ENCODE data around the gene SUCLA2. TPM values are rescaled to one million over a fixed set of nuclear protein-coding genes. Genes with fewer than 3 reads are reported as not detected.
"Not testable (repeated sequence)": the region's sequence is repeated elsewhere in the genome, so short reads cannot be mapped to it uniquely, and the experiment has no call there.

Gene SUCLA2
- total RNA-seq, 1 donor, result 33.5 TPM

DNA sequence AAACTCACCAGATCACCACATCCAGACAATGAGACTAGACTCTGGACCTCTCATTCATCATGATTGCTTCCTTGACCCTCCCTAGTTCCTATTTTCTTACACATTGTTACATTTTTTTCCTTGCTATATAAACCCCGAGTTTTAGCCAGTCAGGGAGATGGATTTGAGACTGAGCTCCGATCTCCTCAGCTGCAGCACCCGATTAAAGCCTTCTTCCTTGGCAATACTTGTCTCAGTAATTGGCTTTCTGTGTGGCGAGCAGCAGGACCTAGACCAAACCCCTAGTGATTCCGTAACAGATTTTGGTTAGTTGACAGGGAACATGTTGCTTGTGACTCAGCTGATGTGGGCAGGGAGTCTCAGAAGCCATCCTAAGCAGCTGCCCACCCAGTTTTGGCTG lies 44.0 kb downstream of the SUCLA2 start:
- Histone ChIP-seq H3K4me3 (ENCODE audit: low read length) (no peak overlapping the region), H3K4me1 (ENCODE audit: insufficient read depth, low read length) (no peaks in the 10 kb centered on the region), H3K27me3 (ENCODE audit: insufficient read depth, low read length) (no peaks in the 10 kb centered on the region), H3K9me3 (ENCODE audit: low read depth, low read length) (peaks cover 27% of the 10 kb centered on the region)

DNA sequence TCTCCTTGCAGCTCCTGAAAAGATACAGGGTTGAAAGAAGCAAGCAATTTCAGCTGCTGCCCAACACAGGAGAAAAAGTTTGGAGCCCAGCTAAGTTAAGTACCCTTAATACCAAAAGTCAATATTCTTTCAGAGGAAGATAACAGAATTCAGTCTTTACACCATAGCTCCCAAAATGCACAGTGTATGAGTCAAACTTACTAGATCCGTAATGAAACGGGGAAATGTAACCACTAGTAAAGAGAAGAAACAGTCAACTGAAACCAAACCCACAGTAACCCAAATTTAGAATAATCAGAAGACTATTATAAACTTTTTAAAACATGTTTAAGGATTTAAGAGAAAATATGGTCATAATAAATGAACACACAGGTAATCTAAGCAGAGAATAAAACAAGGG lies 45.2 kb downstream of the SUCLA2 start:
- H3K9me3 ChIP-seq (ENCODE audit: low read depth, low read length), result peaks cover 27% of the 10 kb centered on the region
- no peaks in the 10 kb centered on the region for H3K27me3 ChIP-seq (ENCODE audit: insufficient read depth, low read length)
- H3K4me3 ChIP-seq (ENCODE audit: low read length), result no peak overlapping the region
- H3K4me1 ChIP-seq (ENCODE audit: insufficient read depth, low read length), result no peaks in the 10 kb centered on the region

DNA sequence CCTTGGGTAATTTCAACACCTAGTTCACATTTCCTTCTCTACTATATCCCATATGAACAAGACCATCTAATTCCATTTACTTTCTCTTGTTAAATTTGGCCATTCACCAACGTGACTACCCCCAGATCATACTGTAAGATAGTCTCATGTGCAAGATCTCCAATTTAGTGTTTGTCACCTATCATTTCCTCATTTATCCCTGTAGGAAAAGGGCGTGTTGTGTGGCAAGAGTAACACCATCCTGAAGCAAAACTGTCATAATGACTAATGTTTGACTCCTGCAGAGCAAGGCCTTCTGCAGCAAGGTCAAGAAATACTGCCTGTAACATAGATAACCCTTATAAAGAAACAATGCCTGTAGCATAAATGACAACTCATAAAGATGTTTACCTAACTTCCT lies 51.3 kb downstream of the SUCLA2 start:
- Histone ChIP-seq H3K27me3 (ENCODE audit: insufficient read depth, low read length) (no peaks in the 10 kb centered on the region), H3K4me1 (ENCODE audit: insufficient read depth, low read length) (no peaks in the 10 kb centered on the region), H3K4me3 (ENCODE audit: low read length) (no peak overlapping the region), H3K9me3 (ENCODE audit: low read depth, low read length) (no peaks in the 10 kb centered on the region)

GRCh38 chr13:47945738-47946137 lies 55.3 kb downstream of the SUCLA2 start:
- Histone ChIP-seq H3K27me3 (ENCODE audit: insufficient read depth, low read length) (no peaks in the 10 kb centered on the region), H3K9me3 (ENCODE audit: low read depth, low read length) (no peaks in the 10 kb centered on the region), H3K4me1 (ENCODE audit: insufficient read depth, low read length) (no peaks in the 10 kb centered on the region), H3K4me3 (ENCODE audit: low read length) (no peak overlapping the region)

- H3K4me3 ChIP-seq (ENCODE audit: low read length); H3K4me1 ChIP-seq (ENCODE audit: insufficient read depth, low read length); H3K27me3 ChIP-seq (ENCODE audit: insufficient read depth, low read length); H3K9me3 ChIP-seq (ENCODE audit: low read depth, low read length): not testable (repeated sequence)
Measured at GRCh38 chr13:47945146-47945545, 55.9 kb downstream of the SUCLA2 start.

- H3K4me1 ChIP-seq (ENCODE audit: insufficient read depth, low read length), result peaks cover 10% of the 10 kb centered on the region
- no peaks in the 10 kb centered on the region for H3K9me3 ChIP-seq (ENCODE audit: low read depth, low read length)
- H3K27me3 ChIP-seq (ENCODE audit: insufficient read depth, low read length), result no peaks in the 10 kb centered on the region
- H3K4me3 ChIP-seq (ENCODE audit: low read length), result no peak overlapping the region
Measured at GRCh38 chr13:47934371-47934770, 66.7 kb downstream of the SUCLA2 start.

DNA sequence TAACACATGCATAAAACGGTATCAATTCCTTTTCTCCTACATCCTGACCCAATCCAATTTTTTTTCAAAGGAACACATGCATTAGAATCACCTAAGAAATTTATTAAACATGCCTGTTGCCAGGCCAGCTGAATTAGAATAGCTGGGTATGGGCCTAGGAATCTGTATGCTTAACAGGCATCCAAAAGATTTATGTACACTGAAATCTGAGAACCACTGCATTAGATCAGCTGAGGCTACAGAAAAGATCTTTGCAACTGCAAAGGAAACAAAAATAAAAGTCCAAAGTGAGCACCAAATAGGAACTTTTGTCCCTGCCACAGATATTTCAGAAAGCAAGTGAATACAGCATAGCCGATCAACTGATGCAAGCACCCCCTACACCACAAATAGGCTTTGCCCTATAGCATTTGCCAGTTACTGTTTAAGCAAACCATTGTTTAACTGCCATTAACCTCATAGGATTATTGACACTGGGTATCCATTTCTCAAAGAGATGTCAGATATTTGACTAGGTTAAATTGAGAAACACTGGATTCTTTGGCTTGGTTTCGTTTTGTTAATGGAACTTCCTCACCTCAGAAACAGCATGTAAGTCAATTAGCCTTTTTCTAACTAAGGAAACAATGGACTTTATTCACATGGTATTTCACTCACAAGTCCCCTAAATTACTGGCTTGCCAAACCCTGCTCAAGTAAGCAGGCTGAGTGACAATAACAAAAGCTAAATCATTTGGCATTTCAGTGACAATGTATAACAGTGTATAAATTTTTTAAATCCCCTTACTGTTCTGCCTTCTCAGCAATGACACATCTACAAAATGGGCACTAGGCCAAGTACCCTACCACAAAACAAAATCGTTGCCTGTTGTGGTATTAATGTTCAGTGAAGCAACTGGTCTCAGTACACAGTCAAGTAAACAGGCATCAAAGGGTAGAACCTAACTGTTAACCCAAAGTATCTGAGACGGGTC lies 67.8 kb downstream of the SUCLA2 start:
- Histone ChIP-seq H3K9me3 (ENCODE audit: low read depth, low read length) (no peaks in the 10 kb centered on the region), H3K27me3 (ENCODE audit: insufficient read depth, low read length) (no peaks in the 10 kb centered on the region), H3K4me3 (ENCODE audit: low read length) (no peak overlapping the region), H3K4me1 (ENCODE audit: insufficient read depth, low read length) (peaks cover 10% of the 10 kb centered on the region)

- no peak overlapping the region for H3K4me3 ChIP-seq (ENCODE audit: low read length)
- H3K4me1 ChIP-seq (ENCODE audit: insufficient read depth, low read length), result peaks cover 10% of the 10 kb centered on the region
- H3K9me3 ChIP-seq (ENCODE audit: low read depth, low read length), result no peaks in the 10 kb centered on the region
- no peaks in the 10 kb centered on the region for H3K27me3 ChIP-seq (ENCODE audit: insufficient read depth, low read length)
Measured at GRCh38 chr13:47930649-47931165, 70.4 kb downstream of the SUCLA2 start.

GRCh38 chr13:47929156-47929555 lies 71.9 kb downstream of the SUCLA2 start:
- H3K27me3 ChIP-seq (ENCODE audit: insufficient read depth, low read length), result no peaks in the 10 kb centered on the region
- H3K4me1 ChIP-seq (ENCODE audit: insufficient read depth, low read length), result peaks cover 10% of the 10 kb centered on the region
- no peak overlapping the region for H3K4me3 ChIP-seq (ENCODE audit: low read length)
- H3K9me3 ChIP-seq (ENCODE audit: low read depth, low read length), result no peaks in the 10 kb centered on the region

- Histone ChIP-seq H3K9me3 (ENCODE audit: low read depth, low read length) (no peaks in the 10 kb centered on the region), H3K4me1 (ENCODE audit: insufficient read depth, low read length) (no peaks in the 10 kb centered on the region), H3K27me3 (ENCODE audit: insufficient read depth, low read length) (no peaks in the 10 kb centered on the region), H3K4me3 (ENCODE audit: low read length) (no peak overlapping the region)
Measured at GRCh38 chr13:47917022-47917574, 84.0 kb downstream of the SUCLA2 start.

- Histone ChIP-seq H3K4me1 (ENCODE audit: insufficient read depth, low read length) (no peaks in the 10 kb centered on the region), H3K27me3 (ENCODE audit: insufficient read depth, low read length) (no peaks in the 10 kb centered on the region), H3K9me3 (ENCODE audit: low read depth, low read length) (no peaks in the 10 kb centered on the region), H3K4me3 (ENCODE audit: low read length) (no peak overlapping the region)
Measured at GRCh38 chr13:47908197-47908902, 92.7 kb downstream of the SUCLA2 start.

GRCh38 chr13:47904891-47905290 lies 96.2 kb downstream of the SUCLA2 start:
- Histone ChIP-seq H3K4me3 (ENCODE audit: low read length) (no peak overlapping the region), H3K9me3 (ENCODE audit: low read depth, low read length) (no peaks in the 10 kb centered on the region), H3K27me3 (ENCODE audit: insufficient read depth, low read length) (no peaks in the 10 kb centered on the region), H3K4me1 (ENCODE audit: insufficient read depth, low read length) (no peaks in the 10 kb centered on the region)

GRCh38 chr13:47904241-47904640 lies 96.8 kb downstream of the SUCLA2 start:
- Histone ChIP-seq H3K27me3 (ENCODE audit: insufficient read depth, low read length) (no peaks in the 10 kb centered on the region), H3K9me3 (ENCODE audit: low read depth, low read length) (no peaks in the 10 kb centered on the region), H3K4me3 (ENCODE audit: low read length) (peak overlapping the region; percentile 37), H3K4me1 (ENCODE audit: insufficient read depth, low read length) (no peaks in the 10 kb centered on the region)

DNA sequence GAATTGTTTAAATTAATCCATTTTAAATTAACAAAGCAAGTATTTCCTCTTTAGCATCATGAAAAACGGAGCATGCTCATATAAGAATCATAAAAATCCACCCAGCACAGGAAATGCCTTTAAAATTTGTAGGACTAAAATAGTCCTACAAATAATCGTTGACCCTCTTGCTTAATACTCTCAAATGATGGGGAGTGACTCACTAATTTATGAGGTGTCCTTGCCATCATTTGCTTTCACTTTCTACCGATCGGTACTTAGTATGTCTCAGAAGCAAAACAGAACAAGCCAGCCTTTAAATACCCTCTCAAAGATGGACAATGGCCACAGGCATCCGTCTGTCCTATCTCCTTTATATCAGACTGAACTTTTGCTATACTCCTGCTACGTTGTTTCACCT lies 97.2 kb downstream of the SUCLA2 start:
- no peaks in the 10 kb centered on the region for H3K27me3 ChIP-seq (ENCODE audit: insufficient read depth, low read length)
- H3K9me3 ChIP-seq (ENCODE audit: low read depth, low read length), result no peaks in the 10 kb centered on the region
- H3K4me3 ChIP-seq (ENCODE audit: low read length), result peak overlapping the region; percentile 37

GRCh38 chr13:47901441-47901840 lies 99.6 kb downstream of the SUCLA2 start:
- Histone ChIP-seq H3K9me3 (ENCODE audit: low read depth, low read length) (no peaks in the 10 kb centered on the region), H3K4me1 (ENCODE audit: insufficient read depth, low read length) (no peaks in the 10 kb centered on the region), H3K4me3 (ENCODE audit: low read length) (no peak overlapping the region), H3K27me3 (ENCODE audit: insufficient read depth, low read length) (no peaks in the 10 kb centered on the region)

More for the DNA sequence above, 97.2 kb downstream of the SUCLA2 start:
- H3K4me1 ChIP-seq (ENCODE audit: insufficient read depth, low read length), result no peaks in the 10 kb centered on the region

Data from mononuclear cell (primary cell).